Activated T-cell treated with anti-CD3 and anti-CD28 coated beads, Interleukin-2, amount 50 U/mL, for 4 hours (primary cell): ENCODE results near the gene EIF4E2. TPM values are rescaled to one million over a fixed set of nuclear protein-coding genes. Genes with fewer than 3 reads are reported as not detected.

Source experiments
- ATAC-seq, 2 donors: fragments of 200-7000 bp; cut with Tn5 transposase; one replicate each; pipeline ENCODE4 v1.10.0; 2021
- DNase-seq: peaks from one replicate; pipeline ENCODE4 v3.0.0-alpha.2; 2020
- H3K27me3 Mint-ChIP-seq: one replicate; pipeline ENCODE4 v1.8.0; 2021; ENCODE audit warnings: low read depth, mixed read lengths
- H3K36me3 Mint-ChIP-seq: one replicate; pipeline ENCODE4 v1.8.0; 2022; ENCODE audit warnings: mixed read lengths; ENCODE audit not compliant: insufficient read depth
- H3K4me1 Mint-ChIP-seq: one replicate; pipeline ENCODE4 v1.8.0; 2021; ENCODE audit warnings: low read depth, mixed read lengths
- H3K4me3 Mint-ChIP-seq: one replicate; pipeline ENCODE4 v1.8.0; 2021; ENCODE audit warnings: mild to moderate bottlenecking, moderate library complexity, mixed read lengths
- H3K9me3 Mint-ChIP-seq: one replicate; pipeline ENCODE4 v1.8.0; 2021; ENCODE audit warnings: mixed read lengths
- total RNA-seq, 3 donors: library from RNA; stranded (reverse); gene quantifications; one replicate each; pipeline ENCODE4 v1.2.1, GENCODE V29; 2021

Gene EIF4E2
- total RNA-seq, 3 donors from 2014 or later: 67.8 to 77.2 (median 76.9) TPM

DNA sequence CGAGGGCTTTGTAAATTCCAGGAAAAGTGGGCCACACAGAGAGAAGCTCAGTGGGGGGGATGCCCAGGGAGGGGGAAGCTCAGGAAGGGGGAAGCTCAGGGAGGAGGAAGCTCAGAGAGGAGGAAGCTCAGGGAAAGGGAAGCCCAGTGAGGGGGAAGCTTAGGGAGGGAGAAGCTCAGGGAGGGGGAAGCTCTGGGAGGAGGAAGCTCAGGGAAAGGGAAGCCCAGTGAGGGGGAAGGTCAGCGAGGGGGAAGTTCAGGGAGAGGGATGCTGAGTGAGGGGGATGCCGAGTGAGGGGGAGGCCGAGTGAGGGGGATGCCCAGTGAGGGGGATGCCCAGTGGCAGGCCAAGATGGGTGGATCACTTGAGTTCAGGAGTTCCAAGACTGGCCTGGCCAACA lies 11.8 kb upstream of the EIF4E2 start:
- Mint-ChIP-seq H3K36me3 (no peaks in the 10 kb centered on the region), H3K4me3 (no peak overlapping the region), H3K27me3 (peaks cover 6% of the 10 kb centered on the region), H3K4me1 (peaks cover 4% of the 10 kb centered on the region), H3K9me3 (no peaks in the 10 kb centered on the region)
- DNase-seq (no peak), ATAC-seq (no peak)

DNA sequence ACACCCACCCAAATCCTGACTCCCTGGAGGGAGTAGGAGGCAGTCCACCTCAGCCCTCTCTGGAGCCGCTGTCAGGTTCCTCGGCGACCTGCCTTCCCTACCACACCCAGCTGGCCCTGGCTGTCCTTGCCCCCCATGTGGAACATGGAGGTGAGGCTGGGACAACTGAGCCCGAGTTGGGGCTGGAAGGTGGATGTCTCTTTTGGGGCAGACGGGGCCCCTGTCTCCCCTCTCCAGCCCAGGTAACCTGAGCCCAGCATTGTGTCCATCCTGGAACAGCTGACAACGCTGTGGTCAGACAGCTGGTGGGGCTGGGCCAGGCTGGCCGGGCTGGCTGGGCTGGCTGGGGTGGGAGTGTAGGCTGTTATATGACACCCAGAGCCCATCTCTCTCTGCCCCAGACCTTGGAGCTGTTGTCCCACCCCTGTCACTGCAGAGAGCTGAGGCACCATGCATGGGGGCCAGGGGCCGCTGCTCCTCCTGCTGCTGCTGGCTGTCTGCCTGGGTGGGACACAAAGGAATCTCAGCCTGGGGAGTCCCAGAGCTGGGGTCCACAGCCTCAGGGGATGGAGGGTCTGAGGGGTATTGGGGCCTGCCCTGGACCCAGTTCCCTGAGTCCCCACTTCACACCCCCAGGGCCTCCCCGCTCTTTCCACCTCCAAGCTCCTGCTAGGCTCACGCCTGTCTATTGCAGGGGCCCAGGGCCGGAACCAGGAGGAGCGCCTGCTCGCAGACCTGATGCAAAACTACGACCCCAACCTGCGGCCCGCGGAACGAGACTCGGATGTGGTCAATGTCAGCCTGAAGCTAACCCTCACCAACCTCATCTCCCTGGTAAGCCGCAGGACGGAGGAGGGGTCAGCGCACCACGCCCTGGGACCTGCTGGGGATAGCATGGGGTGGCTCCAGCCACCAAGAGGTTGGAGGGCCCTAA lies 10.9 kb upstream of the EIF4E2 start, which contains the start of gene CHRNG:
CHRNG (plus strand) TSS at position 395 of the 934 bp plus-strand sequence; CDS start at position 451, 56 bp downstream.
- H3K9me3 Mint-ChIP-seq: no peaks in the 10 kb centered on the region
- no peak for DNase-seq
- H3K36me3 Mint-ChIP-seq: no peaks in the 10 kb centered on the region
- peaks cover 6% of the 10 kb centered on the region for H3K4me1 Mint-ChIP-seq
- no peak for ATAC-seq
- H3K4me3 Mint-ChIP-seq: no peak within 1 kb of the TSS
- peaks cover 6% of the 10 kb centered on the region for H3K27me3 Mint-ChIP-seq

DNA sequence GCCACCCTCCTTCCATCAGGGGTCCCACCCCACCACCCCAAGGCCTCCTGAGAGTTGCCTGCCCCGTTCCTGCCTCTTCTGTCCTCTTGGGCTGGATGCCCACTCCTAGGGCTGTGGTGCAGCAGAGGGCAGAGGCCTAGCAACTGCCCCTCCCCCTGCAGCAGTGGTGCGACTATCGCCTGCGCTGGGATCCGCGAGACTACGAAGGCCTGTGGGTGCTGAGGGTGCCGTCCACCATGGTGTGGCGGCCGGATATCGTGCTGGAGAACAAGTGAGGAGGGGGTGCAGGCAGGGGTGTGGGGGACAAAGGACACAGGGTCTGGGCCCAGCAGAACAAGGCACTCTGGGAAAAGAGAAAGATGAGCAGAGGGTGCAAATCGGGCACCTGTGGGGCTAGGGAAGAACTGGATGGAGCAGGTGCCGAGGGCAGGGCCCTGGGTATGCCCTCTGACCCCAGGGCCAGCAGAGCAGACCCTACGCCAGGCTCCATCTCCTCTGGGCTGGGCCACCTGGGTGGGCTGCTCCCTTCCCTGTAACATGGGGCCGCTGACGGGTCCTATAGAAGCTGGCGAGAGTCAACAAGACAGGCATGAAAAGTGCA lies 9.9 kb upstream of the EIF4E2 start:
- H3K4me3 Mint-ChIP-seq: no peak overlapping the region
- no peak for ATAC-seq
- H3K36me3 Mint-ChIP-seq: peaks cover 2% of the 10 kb centered on the region
- H3K9me3 Mint-ChIP-seq: no peaks in the 10 kb centered on the region
- peaks cover 8% of the 10 kb centered on the region for H3K4me1 Mint-ChIP-seq
- no peak for DNase-seq
- peaks cover 4% of the 10 kb centered on the region for H3K27me3 Mint-ChIP-seq

DNA sequence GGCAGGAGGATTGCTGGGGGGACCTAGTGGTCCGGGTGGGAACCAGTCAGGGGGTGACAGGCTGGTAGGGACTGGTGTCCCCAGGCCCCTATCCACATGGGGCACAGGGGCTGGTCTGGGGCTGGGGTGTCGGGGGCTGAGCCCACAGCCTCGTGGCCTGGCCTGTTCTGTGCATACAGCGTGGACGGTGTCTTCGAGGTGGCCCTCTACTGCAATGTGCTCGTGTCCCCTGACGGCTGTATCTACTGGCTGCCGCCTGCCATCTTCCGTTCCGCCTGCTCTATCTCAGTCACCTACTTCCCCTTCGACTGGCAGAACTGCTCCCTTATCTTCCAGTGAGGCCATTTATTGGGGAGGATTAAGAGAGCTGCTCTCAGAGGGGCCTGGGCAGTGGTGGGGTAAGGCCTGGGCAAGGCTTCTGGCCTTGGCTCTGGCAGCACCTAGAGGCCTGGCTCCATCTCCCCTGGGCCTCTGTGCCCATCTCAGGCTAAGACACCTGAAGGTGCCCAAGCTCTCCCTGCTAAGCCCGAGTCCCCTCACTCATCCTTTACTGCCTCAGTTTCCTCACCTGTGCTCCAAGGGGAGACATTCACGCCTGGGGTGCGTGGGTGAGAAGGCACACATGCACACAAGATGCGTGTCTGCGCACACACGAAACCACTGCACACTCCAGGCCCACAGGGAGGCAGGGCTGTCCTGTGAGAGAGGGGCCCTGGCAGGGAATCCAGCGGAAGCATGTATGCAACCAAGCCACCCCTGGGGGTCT lies 9.1 kb upstream of the EIF4E2 start:
- ATAC-seq: no peak
- no peaks in the 10 kb centered on the region for H3K9me3 Mint-ChIP-seq
- H3K4me1 Mint-ChIP-seq: peaks cover 12% of the 10 kb centered on the region
- no peak for DNase-seq
- H3K27me3 Mint-ChIP-seq: peaks cover 2% of the 10 kb centered on the region
- H3K36me3 Mint-ChIP-seq: peaks cover 2% of the 10 kb centered on the region
- H3K4me3 Mint-ChIP-seq: no peak overlapping the region

DNA sequence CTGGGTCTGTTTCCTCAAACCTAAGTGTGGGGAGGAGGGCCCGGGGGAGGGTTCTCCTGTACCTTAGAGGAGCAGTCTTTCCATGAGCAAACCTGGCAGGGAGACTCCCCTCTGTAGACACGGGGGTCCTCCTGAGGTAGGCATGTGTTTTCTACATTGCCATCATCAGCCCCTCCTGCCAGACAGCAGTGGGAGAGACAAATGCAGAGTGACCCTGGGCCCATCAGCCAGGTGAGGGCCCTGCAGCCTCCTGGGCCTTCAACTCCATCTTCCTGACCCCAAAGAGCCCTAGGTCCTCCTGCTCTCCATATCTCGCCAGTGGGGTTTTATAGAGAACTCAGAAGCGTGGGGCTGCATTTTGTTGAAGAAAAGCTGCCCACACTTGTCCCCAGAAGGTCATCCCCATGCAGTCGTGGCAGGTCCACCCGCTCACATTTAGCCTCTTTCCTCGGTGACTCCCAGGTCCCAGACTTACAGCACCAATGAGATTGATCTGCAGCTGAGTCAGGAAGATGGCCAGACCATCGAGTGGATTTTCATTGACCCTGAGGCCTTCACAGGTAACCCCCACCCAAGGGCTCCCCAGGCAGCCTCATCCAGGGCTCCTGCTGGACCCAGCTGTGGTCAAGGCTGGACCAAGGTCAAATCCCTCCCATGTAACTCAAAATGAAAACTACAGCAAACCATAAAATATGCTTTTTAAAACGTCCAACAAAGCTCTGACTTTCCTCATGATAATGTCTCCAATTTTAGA lies 8.4 kb upstream of the EIF4E2 start:
- H3K9me3 Mint-ChIP-seq: no peaks in the 10 kb centered on the region
- no peak overlapping the region for H3K4me3 Mint-ChIP-seq
- H3K27me3 Mint-ChIP-seq: no peaks in the 10 kb centered on the region
- H3K4me1 Mint-ChIP-seq: peaks cover 15% of the 10 kb centered on the region
- peak in 1 of 2 donors; percentile 16 for ATAC-seq
- H3K36me3 Mint-ChIP-seq: peaks cover 4% of the 10 kb centered on the region
- no peak for DNase-seq

DNA sequence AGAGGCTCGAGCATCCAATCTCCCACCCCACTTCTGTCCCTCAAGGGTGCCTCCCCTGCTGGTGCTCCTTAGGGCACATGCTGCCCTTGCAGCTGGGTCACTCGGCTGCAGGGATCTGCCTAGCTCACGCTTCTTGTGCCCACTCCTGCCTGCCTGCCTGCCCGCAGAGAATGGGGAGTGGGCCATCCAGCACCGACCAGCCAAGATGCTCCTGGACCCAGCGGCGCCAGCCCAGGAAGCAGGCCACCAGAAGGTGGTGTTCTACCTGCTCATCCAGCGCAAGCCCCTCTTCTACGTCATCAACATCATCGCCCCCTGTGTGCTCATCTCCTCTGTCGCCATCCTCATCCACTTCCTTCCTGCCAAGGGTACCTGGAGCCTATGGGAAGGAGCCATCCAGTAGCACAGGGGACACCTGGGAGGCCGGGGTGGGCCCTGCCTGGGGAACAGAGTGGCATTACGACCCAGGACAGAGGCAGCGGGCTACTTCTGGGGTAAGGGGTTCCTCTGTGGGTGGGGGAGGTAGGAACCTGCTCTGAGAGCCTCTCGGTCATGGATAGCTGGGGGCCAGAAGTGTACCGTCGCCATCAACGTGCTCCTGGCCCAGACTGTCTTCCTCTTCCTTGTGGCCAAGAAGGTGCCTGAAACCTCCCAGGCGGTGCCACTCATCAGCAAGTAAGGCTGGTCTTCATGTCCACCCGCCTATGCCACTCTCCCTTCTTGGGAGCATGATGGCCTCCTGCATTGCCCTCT lies 7.6 kb upstream of the EIF4E2 start:
- no peak for DNase-seq
- no peak overlapping the region for H3K4me3 Mint-ChIP-seq
- H3K36me3 Mint-ChIP-seq: peaks cover 4% of the 10 kb centered on the region
- H3K27me3 Mint-ChIP-seq: no peaks in the 10 kb centered on the region
- no peaks in the 10 kb centered on the region for H3K9me3 Mint-ChIP-seq
- ATAC-seq: no peak
- peaks cover 20% of the 10 kb centered on the region for H3K4me1 Mint-ChIP-seq

DNA sequence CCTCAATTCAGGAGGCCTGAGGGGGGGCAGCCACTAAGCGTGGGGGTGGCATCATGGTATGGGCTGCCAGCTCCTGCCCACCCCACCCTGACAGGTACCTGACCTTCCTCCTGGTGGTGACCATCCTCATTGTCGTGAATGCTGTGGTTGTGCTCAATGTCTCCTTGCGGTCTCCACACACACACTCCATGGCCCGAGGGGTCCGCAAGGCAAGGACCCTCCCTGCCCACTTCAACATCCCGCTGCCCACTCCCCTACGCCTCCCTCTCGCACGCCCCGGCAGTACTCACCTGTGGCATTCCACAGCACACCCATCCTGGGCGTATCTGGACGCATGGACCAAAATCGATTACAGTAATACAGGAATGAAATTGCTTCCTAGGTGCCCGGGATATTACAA lies 7.0 kb upstream of the EIF4E2 start:
- Mint-ChIP-seq H3K4me3 (no peak overlapping the region), H3K4me1 (peaks cover 22% of the 10 kb centered on the region), H3K36me3 (peaks cover 10% of the 10 kb centered on the region), H3K27me3 (no peaks in the 10 kb centered on the region), H3K9me3 (peaks cover 1% of the 10 kb centered on the region)
- DNase-seq (no peak), ATAC-seq (no peak)

DNA sequence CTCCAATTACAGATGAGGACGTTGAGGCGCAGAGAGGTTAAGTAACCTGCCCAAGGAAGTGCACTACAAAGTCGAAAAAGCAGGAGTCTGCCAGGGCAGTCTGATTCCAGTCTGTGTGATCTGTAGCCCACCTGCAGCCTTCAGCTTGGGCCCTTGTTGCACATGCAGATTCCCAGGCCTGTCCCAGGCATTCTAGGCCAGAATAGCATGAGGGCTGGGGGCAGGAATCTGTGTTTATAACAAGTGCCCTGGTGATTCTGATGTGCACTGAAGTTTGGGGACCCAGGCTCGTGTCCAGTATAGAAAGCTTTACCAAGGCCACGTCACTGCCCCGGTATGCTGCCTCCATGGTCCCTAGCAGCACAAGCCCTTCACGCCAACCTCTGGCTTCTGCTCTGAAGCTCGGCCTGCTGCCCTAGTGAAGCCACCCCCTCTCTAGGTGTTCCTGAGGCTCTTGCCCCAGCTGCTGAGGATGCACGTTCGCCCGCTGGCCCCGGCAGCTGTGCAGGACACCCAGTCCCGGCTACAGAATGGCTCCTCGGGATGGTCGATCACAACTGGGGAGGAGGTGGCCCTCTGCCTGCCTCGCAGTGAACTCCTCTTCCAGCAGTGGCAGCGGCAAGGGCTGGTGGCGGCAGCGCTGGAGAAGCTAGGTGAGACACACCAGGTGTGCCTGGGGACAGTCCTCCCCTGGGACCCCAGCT lies 6.4 kb upstream of the EIF4E2 start:
- H3K27me3 Mint-ChIP-seq: no peaks in the 10 kb centered on the region
- peaks cover 5% of the 10 kb centered on the region for H3K9me3 Mint-ChIP-seq
- no peak overlapping the region for H3K4me3 Mint-ChIP-seq
- H3K36me3 Mint-ChIP-seq: peaks cover 16% of the 10 kb centered on the region
- H3K4me1 Mint-ChIP-seq: peaks cover 28% of the 10 kb centered on the region
- ATAC-seq (no peak), DNase-seq (no peak)

DNA sequence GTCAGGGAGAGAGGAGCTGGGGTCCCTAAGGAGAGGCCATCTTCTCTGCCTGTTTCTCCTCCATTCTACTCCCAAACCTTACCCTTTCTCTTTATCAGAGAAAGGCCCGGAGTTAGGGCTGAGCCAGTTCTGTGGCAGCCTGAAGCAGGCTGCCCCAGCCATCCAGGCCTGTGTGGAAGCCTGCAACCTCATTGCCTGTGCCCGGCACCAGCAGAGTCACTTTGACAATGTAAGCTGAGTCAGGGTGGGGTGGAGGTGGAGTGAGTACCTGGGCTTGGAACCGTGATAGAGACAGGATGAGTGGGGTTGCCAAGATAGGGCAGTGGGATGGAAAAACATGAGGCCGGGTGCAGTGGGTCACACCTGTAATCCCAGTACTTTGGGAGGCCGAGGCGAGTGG lies 5.8 kb upstream of the EIF4E2 start:
- ATAC-seq: no peak
- no peak for DNase-seq
- Mint-ChIP-seq H3K9me3 (peaks cover 5% of the 10 kb centered on the region), H3K4me3 (no peak overlapping the region), H3K36me3 (peaks cover 16% of the 10 kb centered on the region), H3K27me3 (no peaks in the 10 kb centered on the region), H3K4me1 (peaks cover 34% of the 10 kb centered on the region)

DNA sequence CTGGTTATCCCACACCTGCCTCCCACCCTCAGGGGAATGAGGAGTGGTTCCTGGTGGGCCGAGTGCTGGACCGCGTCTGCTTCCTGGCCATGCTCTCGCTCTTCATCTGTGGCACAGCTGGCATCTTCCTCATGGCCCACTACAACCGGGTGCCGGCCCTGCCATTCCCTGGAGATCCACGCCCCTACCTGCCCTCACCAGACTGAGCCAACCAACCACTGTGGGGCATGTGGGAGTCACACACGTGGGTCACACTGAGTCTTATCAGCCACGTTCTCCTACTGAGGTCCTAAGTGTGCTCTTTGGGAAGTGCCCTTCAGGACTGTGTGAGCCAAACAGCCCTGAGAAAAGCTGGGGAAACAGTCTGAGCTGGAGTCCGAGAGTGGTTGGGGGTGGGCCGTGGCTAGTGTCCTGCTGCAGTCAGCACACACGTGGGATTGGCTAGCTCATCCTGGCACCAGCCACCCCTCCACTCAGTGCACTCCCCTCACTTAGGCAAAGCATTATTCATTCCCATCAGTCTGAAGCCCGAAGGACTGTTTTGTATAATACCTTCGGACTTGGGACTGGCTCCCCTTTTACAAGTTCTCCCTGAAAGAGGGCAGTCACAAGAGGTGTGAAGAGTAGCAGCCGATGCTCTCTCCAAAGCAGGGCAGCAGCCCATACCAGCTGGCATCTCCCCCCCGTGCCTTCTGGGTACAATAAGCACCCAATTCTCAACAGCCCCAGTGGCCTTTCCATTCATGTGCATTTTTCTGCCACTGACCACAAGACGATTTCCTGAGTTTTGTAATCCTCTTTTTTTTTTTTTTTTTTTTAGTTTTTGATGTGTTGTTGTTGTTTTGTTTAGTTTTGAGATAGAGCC lies 4.7 kb upstream of the EIF4E2 start:
- Mint-ChIP-seq H3K4me1 (peaks cover 37% of the 10 kb centered on the region), H3K9me3 (peaks cover 5% of the 10 kb centered on the region), H3K4me3 (no peak overlapping the region), H3K27me3 (no peaks in the 10 kb centered on the region), H3K36me3 (peaks cover 16% of the 10 kb centered on the region)
- DNase-seq: no peak
- ATAC-seq: no peak

DNA sequence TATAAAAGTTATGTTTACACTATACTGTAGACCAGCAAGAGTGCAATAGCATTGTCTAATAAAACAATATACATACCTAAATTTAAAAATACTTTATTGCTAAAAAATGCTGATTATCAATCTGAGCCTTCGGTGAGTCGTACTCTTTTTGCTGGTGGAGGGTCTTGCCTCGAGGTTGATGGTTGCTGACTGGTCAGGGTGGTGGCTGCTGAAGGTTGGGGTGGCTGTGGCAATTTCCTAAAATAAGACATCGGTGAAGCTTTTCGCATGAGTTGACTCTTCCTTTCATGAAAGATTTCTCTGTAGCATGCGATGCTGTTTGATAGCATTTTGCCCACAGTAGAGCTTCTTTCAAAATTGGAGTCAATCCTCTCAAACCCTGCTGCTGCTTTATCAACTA lies 2.5 kb upstream of the EIF4E2 start:
- no peak for DNase-seq
- H3K27me3 Mint-ChIP-seq: no peaks in the 10 kb centered on the region
- ATAC-seq: no peak
- peaks cover 5% of the 10 kb centered on the region for H3K9me3 Mint-ChIP-seq
- H3K4me1 Mint-ChIP-seq: peaks cover 54% of the 10 kb centered on the region
- peaks cover 22% of the 10 kb centered on the region for H3K36me3 Mint-ChIP-seq
- no peak overlapping the region for H3K4me3 Mint-ChIP-seq

DNA sequence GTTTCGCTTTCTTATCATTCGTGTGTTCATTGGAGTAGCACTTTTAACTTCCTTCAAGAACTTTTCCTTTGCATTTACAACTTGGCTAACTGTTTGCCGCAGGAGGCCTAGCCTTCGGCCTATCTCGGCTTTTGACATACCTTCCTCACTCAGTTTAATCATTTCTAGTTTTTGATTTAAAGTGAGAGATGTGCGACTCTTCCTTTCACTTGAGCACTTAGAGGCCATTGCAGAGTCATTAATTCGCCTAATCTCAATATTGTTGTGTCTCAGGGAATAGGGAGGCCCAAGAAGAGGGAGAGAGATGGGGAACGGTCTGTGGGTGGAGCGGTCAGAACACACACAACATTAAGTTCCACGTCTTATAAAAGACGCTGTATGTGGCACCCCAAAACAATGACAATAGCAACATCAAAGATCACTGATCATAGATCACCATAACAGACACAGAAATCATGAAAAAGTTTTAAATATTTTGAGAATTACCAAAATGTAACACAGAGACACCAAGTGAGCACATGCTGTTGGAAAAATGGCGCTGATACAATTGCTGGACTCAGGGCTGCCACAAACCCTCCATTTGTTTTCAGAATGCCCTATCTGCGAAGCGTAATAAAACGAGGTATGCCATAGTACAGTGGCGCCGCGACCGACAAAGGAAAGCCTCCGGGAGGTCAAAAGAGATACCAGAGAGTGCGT lies 685 bp upstream of the EIF4E2 start:
- ATAC-seq: peak; percentile 4 to 8
- no peak for DNase-seq
- Mint-ChIP-seq H3K4me3 (peak overlapping the region; percentile 99), H3K27me3 (no peaks in the 10 kb centered on the region), H3K36me3 (peaks cover 31% of the 10 kb centered on the region), H3K4me1 (peaks cover 68% of the 10 kb centered on the region), H3K9me3 (peaks cover 5% of the 10 kb centered on the region)
